K562 (cell line): ENCODE data around the gene DNAJC9. TPM values are rescaled to one million over a fixed set of nuclear protein-coding genes. Genes with fewer than 3 reads are reported as not detected.

Experiments used
- CCAR2 ChIP-seq: fragments of 200-400 bp; formaldehyde crosslinking; IDR thresholded peaks from 2 replicates; pipeline ENCODE4 v1.6.1; 2017; ENCODE audit warnings: mild to moderate bottlenecking, low read depth, low read length
- EGR1 ChIP-seq: fragments of 450-650 bp; conservative IDR thresholded peaks from 2 replicates; pipeline ENCODE4 v1.6.1; 2017; ENCODE audit warnings: mild to moderate bottlenecking
- FOXM1 ChIP-seq, 2 experiments: fragments of 450-650 bp in 1 of 2; sonication (generic) in 1 of 2; formaldehyde crosslinking in 1 of 2; IDR thresholded peaks; 2 replicates each; pipeline versions ENCODE4 v1.6.1 to v1.9.0; 2017 to 2022; ENCODE audit warnings: low read depth in 2 of 2, mild to moderate bottlenecking in 2 of 2, missing genetic modification reagents in 1 of 2, moderate library complexity in 1 of 2
- HMGN3 ChIP-seq: IDR thresholded peaks from 2 replicates; pipeline ENCODE4 v1.6.1; 2011; ENCODE audit warnings: borderline replicate concordance, low read depth, mild to moderate bottlenecking, mixed read lengths, low read length; ENCODE audit not compliant: insufficient read length; ENCODE audit errors: extremely low read depth
- KDM2B ChIP-seq: fragments of 250-450 bp; sonication (Bioruptor Pico); IDR thresholded peaks from 2 replicates; pipeline ENCODE4 v1.8.0; 2021; ENCODE audit warnings: mild to moderate bottlenecking, moderate library complexity
- MAFG ChIP-seq: fragments of 450-650 bp; conservative IDR thresholded peaks from 2 replicates; pipeline ENCODE4 v1.6.1; 2016; ENCODE audit warnings: missing genetic modification characterization, missing compliant biosample characterization
- MITF ChIP-seq: IDR thresholded peaks from 2 replicates; pipeline ENCODE4 v1.6.1; 2014; ENCODE audit warnings: antibody characterized with exemption
- NCOA6 ChIP-seq: fragments of 450-650 bp; IDR thresholded peaks from 2 replicates; pipeline ENCODE4 v1.6.1; 2017; ENCODE audit warnings: mild to moderate bottlenecking
- NFATC3 ChIP-seq: fragments of 450-650 bp; IDR thresholded peaks from 2 replicates; pipeline ENCODE4 v1.6.1; 2017; ENCODE audit warnings: mild to moderate bottlenecking
- POLR2AphosphoS2 ChIP-seq: IDR thresholded peaks from 2 replicates; pipeline ENCODE4 v1.6.1; 2012; ENCODE audit warnings: low read length, improper control_type of control experiment
- SMARCA4 ChIP-seq: fragments of 450-650 bp; IDR thresholded peaks from 2 replicates; pipeline ENCODE4 v1.6.1; 2016
- SMARCA5 ChIP-seq: fragments of 450-650 bp; IDR thresholded peaks from 2 replicates; pipeline ENCODE4 v1.6.1; 2016
- TRIM24 ChIP-seq, 2 experiments: fragments of 450-650 bp; IDR thresholded peaks; 2 replicates each; pipeline ENCODE4 v1.6.1; 2016
- ZFP36 ChIP-seq: fragments of 150-350 bp; IDR thresholded peaks from 2 replicates; pipeline ENCODE4 v1.6.1; 2018; ENCODE audit warnings: low read length, low read depth; ENCODE audit not compliant: partially characterized antibody
- ZNF134 ChIP-seq: fragments of 250-450 bp; sonication (Bioruptor Pico); conservative IDR thresholded peaks from 2 replicates; pipeline ENCODE4 v1.4.0; 2020
- ZNF407 ChIP-seq: fragments of 450-650 bp; IDR thresholded peaks from 2 replicates; pipeline ENCODE4 v1.6.1; 2016; ENCODE audit warnings: low read depth
- ZNF764 ChIP-seq: fragments of 250-450 bp; sonication (Bioruptor Pico); IDR thresholded peaks from 2 replicates; pipeline ENCODE4 v1.4.0; 2020; ENCODE audit warnings: low read depth, mild to moderate bottlenecking, moderate library complexity
- polyA plus RNA-seq, 8 experiments: library from polyadenylated mRNA; depleted of rRNA in 4 of 8; stranded (reverse) in 5 of 8; unstranded in 3 of 8; fragments of >200 nt; fragmentation: Nextera tagmentation in 2 of 8; fragmentation: Illumina TruSeq in 1 of 8; extraction: Ambion mirVana in 2 of 8; extraction: Trizol in 1 of 8; gene quantifications; 2 replicates each; pipeline versions ENCODE4 v1.2.1 to v1.2.3, GENCODE V29; 2011 to 2014; ENCODE audit warnings: inconsistent platforms in 1 of 8, missing spikeins in 1 of 8
- total RNA-seq, 7 experiments: library from RNA; depleted of rRNA in 6 of 7; stranded (reverse); fragments of >200 nt in 6 of 7; fragmentation: Illumina TruSeq in 2 of 7; extraction: Trizol in 2 of 7; gene quantifications; 2 replicates each; pipeline versions ENCODE4 v1.2.1 to v1.2.3, GENCODE V29; 2011 to 2021; ENCODE audit warnings: low replicate concordance in 1 of 7

DNAJC9 gene
- total and polyA plus RNA-seq, 9 of the 15 experiments (the other 6 are each of a cell fraction or from before 2014, with no cell fraction given), result 66.7 to 133 (median 102) TPM

GRCh38 chr10:73247509-73248258, 629 bp upstream of the DNAJC9 start (continued):
- TF ChIP-seq HMGN3 (no peak), KDM2B (no peak), TRIM24 (IDR thresholded peaks at IDR 0.05) (no peak), NFATC3 (0 out of 2 replicates have a peak, but pooled peaks have one; percentile 18), SMARCA5 (no peak), ZNF407 (no peak), ZNF764 (CRISPR knock-in tag) (no peak), EGR1 (no peak), CCAR2 (no peak), MITF (no peak), MAFG (tag) (no peak), POLR2AphosphoS2 (no peak), SMARCA4 (0 out of 2 replicates have a peak, but pooled peaks have one; percentile 37), ZFP36 (no peak), NCOA6 (no peak), ZNF134 (CRISPR knock-in tag) (peak; percentile 41; the same call in 1 of the 2 replicates), FOXM1 (IDR thresholded peaks at IDR 0.05; ENCODE audit: low read depth) (0 out of 2 replicates have a peak, but pooled peaks have one; percentile 12), FOXM1 (CRISPR knock-in tag; IDR thresholded peaks at IDR 0.05; ENCODE audit: low read depth) (no peak)
